GM12801 (cell line): ENCODE measurements around the gene GRPEL1.

Experiments used
- TF ChIP-seq, protein P1 (sequence below): IDR thresholded peaks from one replicate; pipeline ENCODE4 v1.5.1; 2011; ENCODE audit warnings: control low read depth; ENCODE audit not compliant: insufficient read length; ENCODE audit errors: extremely low read depth

GRPEL1 gene

GRCh38 chr4:7015383-7016035 lies 52.4 kb downstream of the GRPEL1 start:
- TF ChIP-seq, protein P1, sequence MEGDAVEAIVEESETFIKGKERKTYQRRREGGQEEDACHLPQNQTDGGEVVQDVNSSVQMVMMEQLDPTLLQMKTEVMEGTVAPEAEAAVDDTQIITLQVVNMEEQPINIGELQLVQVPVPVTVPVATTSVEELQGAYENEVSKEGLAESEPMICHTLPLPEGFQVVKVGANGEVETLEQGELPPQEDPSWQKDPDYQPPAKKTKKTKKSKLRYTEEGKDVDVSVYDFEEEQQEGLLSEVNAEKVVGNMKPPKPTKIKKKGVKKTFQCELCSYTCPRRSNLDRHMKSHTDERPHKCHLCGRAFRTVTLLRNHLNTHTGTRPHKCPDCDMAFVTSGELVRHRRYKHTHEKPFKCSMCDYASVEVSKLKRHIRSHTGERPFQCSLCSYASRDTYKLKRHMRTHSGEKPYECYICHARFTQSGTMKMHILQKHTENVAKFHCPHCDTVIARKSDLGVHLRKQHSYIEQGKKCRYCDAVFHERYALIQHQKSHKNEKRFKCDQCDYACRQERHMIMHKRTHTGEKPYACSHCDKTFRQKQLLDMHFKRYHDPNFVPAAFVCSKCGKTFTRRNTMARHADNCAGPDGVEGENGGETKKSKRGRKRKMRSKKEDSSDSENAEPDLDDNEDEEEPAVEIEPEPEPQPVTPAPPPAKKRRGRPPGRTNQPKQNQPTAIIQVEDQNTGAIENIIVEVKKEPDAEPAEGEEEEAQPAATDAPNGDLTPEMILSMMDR, result no peak

DNA sequence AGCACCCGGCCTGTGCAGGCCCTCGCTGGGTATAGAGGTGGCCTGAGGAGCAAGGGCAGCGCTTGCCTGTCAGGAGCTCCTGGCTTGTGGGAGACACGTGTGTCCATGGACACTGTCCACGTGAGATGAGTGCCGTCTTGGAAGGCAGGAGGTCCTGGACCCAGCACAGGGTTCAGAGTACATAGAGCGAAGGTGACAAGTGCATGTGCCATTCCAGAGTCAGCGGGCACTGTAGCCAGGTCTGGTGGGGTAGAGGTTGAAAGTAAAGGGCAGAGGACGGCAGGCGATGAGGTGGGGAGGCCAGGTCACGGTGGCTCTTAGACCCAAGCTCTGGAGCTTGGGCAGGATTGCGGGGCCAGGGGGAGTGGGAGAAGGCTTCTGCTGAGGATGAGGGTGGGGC lies 53.0 kb downstream of the GRPEL1 start:
- TF ChIP-seq, protein P1, result no peak

GRCh38 chr4:7013175-7013574 lies 54.7 kb downstream of the GRPEL1 start:
- TF ChIP-seq, protein P1, result no peak

- TF ChIP-seq, protein P1, result no peak
Observed at GRCh38 chr4:7009564-7009963, 58.3 kb downstream of the GRPEL1 start.
